ENCODE data around the gene STUB1. TPM values are rescaled to one million over a fixed set of nuclear protein-coding genes. Genes with fewer than 3 reads are reported as not detected.

The STUB1 gene
- total RNA-seq, 4 donors from 2014 or later = 107 to 244 (median 140) TPM

DNA sequence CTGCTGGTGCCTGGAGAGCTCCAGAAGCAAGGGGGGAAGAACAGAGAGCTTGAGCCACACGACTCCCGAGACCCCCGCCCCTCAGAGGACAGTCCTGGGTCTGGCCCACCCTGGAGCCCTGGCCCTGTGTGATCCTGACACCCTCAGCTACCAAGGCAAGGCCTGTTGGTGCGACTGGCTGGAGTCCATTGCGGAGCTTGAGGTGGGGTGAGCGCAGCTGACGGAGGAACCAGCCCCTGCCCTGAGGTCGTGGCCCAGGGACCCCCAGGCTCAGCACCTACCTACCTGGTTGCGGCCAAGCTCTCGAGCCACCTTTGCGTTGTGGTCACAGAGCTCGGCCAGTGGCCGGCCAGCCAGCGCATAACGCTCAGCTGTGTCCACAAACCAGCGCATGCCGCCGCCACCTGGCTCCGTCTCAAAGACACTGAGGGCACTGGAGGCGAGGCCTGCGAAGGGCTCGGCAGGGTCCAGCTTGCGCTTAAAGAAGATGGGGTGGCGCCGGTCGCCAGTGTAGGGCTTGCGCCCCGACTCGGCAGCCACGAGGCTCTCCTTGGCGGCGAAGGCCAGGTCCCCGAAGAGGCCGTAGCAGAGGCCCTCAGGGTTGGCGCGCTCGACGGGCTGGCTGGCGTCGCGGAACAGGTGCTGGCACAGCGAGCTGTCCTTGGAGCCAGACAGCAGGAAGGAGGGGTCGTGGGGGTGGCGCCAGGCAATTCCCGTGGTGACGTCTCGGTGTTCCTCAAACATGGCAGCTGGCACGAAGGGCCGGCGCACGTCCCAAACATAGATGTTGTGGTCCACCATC is 6.5 kb downstream of the STUB1 start:
- TF ChIP-seq CTCF (IDR thresholded peaks at IDR 0.05; ENCODE audit: low read depth) = no peak

DNA sequence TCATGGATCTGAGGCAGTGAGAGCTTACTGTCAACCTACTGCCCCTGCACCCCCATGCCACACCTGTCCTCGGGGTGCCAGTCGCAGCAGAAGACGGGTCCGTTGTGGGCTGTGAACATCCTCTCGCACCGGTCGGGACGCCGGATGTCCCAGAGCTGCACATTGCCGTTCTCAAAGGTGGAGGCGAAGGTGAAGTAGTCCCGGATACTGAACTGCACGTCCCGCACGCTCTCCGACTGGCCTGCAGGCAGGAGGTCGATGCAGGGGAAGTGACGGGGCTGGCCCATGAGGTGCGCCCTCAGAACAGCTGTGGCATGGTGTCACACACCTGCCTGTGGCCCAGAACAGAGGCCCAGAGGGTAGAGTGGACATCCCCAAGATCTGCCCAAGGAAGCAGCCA is 7.3 kb downstream of the STUB1 start:
- TF ChIP-seq CTCF (IDR thresholded peaks at IDR 0.05; ENCODE audit: low read depth) = no peak

GRCh38 chr16:689175-689897 is 9.1 kb downstream of the STUB1 start:
- no peak for TF ChIP-seq CTCF (IDR thresholded peaks at IDR 0.05; ENCODE audit: low read depth)

GRCh38 chr16:692356-693108 is 12.3 kb downstream of the STUB1 start:
- TF ChIP-seq CTCF (IDR thresholded peaks at IDR 0.05; ENCODE audit: low read depth) = no peak

DNA sequence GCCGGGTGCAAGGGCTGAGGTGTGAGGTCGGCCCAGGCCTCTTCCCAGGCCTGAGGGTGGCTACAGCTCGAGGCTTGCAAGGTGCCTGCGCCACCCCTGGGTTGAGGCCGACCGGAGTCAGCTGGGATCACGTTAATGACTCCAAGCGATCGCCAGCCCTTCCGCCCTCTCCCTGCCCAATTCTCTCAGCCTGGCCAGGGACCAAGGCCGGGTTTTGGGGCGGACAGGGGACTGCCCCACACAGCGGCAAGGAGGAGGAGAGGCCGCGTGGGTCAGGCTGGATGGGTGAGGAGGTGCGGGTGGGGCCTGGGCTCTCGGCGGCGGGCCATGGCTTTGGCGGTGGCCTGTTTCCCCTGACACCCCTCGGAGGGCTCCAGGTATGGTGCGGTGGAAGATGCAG is 13.2 kb downstream of the STUB1 start:
- TF ChIP-seq CTCF (IDR thresholded peaks at IDR 0.05; ENCODE audit: low read depth) = no peak

- TF ChIP-seq CTCF (IDR thresholded peaks at IDR 0.05; ENCODE audit: low read depth) = no peak
These were observed 13.6 kb downstream of the STUB1 start for GRCh38 chr16:693766-694165.

All from subcutaneous adipose tissue (tissue), 4 donors.